AG10803 (cell line): ENCODE data around the gene DHH.

Experiments used
- DNase-seq: peaks from one replicate; pipeline ENCODE4 v3.0.0; 2010; ENCODE audit warnings: low read depth
- H3K4me3 ChIP-seq: 2 replicates; pipeline ENCODE4 v1.5.1; 2011; ENCODE audit warnings: mild to moderate bottlenecking, low read length, control low read depth
- CTCF ChIP-seq: conservative IDR thresholded peaks from 2 replicates; pipeline ENCODE4 v1.5.1; 2011; ENCODE audit warnings: mild to moderate bottlenecking, low read length, control low read depth, inconsistent platforms

DHH gene

GRCh38 chr12:49040364-49040855 lies 54.2 kb downstream of the DHH start:
- H3K4me3 ChIP-seq: no peak overlapping the region
- no peak for DNase-seq
- TF ChIP-seq CTCF: no peak

- TF ChIP-seq CTCF: no peak
Measured at GRCh38 chr12:49039421-49040363, 54.9 kb downstream of the DHH start.

GRCh38 chr12:49038291-49038955 lies 56.2 kb downstream of the DHH start:
- no peak overlapping the region for H3K4me3 ChIP-seq
- no peak for TF ChIP-seq CTCF
- no peak for DNase-seq

More at GRCh38 chr12:49039421-49040363, 54.9 kb downstream of the DHH start:
- no peak overlapping the region for H3K4me3 ChIP-seq
- DNase-seq: no peak

GRCh38 chr12:49037947-49038237 lies 56.7 kb downstream of the DHH start:
- no peak for DNase-seq
- no peak overlapping the region for H3K4me3 ChIP-seq
- TF ChIP-seq CTCF: no peak

- DNase-seq: no peak
- TF ChIP-seq CTCF: no peak
- H3K4me3 ChIP-seq: no peak overlapping the region
Measured at GRCh38 chr12:49037111-49037946, 57.3 kb downstream of the DHH start.
